Neural progenitor cell (in vitro differentiated cells): ENCODE data around the gene PCCA.

Source experiments
- EZH2phosphoT487 ChIP-seq: fragments of 200-600 bp; sonication (generic); IDR thresholded peaks from 2 replicates; pipeline ENCODE4 v1.6.1; 2017; ENCODE audit warnings: antibody characterized with exemption
- TF ChIP-seq, protein P1 (sequence below): fragments of 200-600 bp; sonication (generic); IDR thresholded peaks from 2 replicates; pipeline ENCODE4 v1.5.1; 2017; ENCODE audit warnings: antibody characterized with exemption, mild to moderate bottlenecking

DNA sequence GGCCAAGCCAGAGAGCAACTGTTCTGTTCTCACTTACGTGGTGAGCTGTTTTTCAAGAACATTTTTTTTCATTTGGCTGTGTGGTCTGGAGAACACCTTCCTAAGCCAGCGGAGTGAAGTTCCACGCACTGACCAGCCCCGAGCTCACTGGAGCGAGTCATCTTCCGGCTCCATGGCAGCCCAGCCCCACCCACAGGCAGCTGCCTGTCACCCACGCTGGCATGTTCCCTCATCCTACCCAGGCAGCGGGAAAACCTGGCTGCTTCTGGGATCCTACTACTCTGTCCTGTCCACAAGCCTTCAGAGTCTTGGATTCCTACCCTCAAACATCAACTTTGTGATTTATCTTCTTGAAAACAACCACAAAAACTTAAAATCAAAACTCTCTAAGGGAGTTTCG is 423.5 kb downstream of the PCCA start:
- TF ChIP-seq, protein P1, sequence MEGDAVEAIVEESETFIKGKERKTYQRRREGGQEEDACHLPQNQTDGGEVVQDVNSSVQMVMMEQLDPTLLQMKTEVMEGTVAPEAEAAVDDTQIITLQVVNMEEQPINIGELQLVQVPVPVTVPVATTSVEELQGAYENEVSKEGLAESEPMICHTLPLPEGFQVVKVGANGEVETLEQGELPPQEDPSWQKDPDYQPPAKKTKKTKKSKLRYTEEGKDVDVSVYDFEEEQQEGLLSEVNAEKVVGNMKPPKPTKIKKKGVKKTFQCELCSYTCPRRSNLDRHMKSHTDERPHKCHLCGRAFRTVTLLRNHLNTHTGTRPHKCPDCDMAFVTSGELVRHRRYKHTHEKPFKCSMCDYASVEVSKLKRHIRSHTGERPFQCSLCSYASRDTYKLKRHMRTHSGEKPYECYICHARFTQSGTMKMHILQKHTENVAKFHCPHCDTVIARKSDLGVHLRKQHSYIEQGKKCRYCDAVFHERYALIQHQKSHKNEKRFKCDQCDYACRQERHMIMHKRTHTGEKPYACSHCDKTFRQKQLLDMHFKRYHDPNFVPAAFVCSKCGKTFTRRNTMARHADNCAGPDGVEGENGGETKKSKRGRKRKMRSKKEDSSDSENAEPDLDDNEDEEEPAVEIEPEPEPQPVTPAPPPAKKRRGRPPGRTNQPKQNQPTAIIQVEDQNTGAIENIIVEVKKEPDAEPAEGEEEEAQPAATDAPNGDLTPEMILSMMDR = no peak
- no peak for TF ChIP-seq EZH2phosphoT487
